GM21723 (cell line): ENCODE data around the gene SMARCB1.

Experiments used
- ATAC-seq: cut with Tn5 transposase; IDR thresholded peaks from one replicate; pipeline ENCODE4 v1.9.1; 2021; ENCODE audit warnings: mild to moderate bottlenecking, moderate library complexity; ENCODE audit not compliant: unreplicated experiment

Gene SMARCB1

DNA sequence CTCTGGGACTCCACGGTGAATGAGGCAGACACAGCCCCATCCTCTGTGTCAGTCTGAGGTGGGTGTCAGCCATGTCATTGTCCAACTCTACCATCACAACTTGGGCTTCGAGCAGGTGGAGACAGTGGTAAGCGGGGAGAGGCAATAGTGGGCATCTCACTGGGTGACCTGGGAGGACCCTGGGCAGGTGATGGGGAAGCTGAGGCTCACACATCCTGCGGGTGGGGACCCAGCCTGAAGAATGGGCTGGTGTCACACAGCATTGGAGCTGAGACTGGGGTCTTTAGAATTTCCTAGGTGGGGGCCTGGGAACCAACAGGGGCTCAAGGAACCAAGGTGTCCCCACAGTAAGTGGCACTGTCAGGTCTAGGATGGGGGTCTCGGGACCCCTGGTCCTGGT, 7.0 kb upstream of the SMARCB1 start:
- no peak for ATAC-seq

DNA sequence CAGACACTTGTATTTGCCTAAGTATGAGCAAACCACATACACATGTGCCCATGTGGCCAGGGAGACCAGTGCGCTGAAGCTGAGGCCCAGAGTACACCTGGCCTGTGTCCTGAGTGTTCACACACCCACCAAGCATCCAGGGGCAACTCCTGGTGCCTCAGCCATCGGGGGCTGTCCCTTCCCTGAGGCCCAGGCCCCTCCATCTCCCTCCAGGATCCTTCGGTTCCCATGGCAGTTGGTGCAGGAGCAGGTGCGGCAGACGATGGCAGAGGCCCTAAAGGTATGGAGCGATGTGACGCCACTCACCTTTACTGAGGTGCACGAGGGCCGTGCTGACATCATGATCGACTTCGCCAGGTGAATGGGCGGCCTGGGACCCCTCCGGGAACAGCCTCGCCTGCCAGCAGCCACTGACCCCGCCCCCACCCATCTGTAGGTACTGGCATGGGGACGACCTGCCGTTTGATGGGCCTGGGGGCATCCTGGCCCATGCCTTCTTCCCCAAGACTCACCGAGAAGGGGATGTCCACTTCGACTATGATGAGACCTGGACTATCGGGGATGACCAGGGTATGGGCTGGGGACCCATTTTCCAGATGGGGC, 6.5 kb upstream of the SMARCB1 start:
- no peak for ATAC-seq

DNA sequence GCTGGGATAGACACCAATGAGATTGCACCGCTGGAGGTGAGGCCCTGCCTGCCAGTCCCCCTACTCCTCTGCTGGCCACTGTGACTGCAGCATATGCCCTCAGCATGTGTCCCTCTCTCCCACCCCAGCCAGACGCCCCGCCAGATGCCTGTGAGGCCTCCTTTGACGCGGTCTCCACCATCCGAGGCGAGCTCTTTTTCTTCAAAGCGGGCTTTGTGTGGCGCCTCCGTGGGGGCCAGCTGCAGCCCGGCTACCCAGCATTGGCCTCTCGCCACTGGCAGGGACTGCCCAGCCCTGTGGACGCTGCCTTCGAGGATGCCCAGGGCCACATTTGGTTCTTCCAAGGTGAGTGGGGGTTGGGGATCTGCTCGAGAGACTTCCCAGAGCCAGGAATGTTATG, 5.7 kb upstream of the SMARCB1 start:
- no peak for ATAC-seq

GRCh38 chr22:23781511-23782183, 5.1 kb upstream of the SMARCB1 start:
- no peak for ATAC-seq

- ATAC-seq: no peak
These were observed 4.5 kb upstream of the SMARCB1 start for GRCh38 chr22:23782252-23782651.

GRCh38 chr22:23782703-23783102, 4.1 kb upstream of the SMARCB1 start:
- no peak for ATAC-seq

- no peak for ATAC-seq
These were observed 3.3 kb upstream of the SMARCB1 start for GRCh38 chr22:23783265-23784150.

DNA sequence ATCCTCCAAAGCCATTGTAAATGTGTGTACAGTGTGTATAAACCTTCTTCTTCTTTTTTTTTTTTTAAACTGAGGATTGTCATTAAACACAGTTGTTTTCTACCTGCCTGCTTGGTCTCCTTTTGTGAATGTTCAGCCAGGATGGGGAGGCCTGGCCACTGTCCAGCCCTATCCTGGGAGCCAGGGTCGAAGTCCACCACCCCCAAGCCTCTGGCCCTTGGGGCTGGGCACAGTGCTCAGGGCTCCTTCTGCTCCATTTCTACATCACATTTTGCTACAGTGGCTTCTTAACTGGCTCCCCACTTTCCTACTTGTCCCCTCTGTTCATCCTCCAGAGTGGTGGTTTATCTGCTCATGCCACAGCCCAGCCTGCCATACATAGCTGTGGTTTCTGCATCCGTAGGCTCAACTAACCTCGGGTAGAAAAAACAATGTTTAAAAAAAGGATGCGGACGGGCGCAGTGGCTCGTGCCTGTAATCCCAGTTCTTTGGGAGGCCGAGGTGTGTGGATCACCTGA, 2.5 kb upstream of the SMARCB1 start:
- no peak for ATAC-seq

DNA sequence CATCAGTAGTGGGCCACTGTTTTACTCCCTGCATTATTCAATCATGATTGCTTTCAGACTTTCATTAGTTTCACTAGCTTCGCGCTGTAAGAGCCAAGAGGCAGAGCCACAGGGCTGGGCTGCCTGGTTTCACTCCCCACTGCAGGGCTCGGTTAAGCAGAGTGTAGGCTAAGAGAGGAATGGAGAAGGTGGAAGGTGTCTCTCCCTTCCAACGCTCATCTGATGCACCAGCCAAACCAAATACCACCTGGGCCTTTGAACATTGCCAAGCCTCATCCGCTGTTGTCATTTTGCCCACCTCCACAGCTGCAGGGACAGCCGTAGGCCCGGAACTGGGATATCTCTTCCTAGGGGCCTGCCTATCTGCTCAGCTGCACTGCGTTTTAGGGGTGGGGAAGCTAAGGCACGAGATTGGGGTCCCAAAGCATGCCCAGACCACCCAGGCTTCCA, 480 bp upstream of the SMARCB1 start:
- no peak for ATAC-seq

DNA sequence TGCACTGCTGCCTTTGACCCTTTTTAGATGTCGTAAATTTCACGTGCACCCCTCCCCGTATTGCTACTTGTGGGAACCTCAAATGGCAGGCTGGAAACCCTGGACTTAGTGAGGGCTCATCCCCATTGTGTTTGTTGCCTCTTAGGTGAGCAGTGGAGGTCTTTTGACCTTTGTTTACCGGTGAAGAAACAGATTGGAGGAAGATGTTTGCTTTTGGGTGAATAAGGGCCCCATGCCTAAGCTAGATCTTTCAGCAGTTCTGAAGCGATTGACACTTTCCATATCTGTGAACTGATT, 782 bp downstream of the SMARCB1 start:
- ATAC-seq: peak; percentile 11

DNA sequence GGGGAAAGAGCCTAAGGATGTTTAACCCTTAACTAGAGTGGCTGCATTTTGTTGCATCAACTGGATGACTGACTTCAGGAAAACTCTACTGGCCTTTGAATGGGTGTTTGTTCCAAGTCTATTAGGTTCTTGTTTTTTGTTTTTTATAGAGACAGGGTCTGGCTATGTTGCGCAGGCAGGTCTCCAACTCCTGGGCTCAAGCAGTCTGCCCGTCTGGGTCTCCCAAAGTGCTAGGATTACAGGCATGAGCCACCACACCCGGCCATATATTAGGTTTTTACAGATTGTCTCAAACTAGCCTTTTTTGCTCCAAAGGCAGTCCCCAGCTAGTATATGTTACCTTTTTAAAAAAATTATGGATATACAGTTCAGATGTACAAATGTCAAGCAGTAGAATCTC, 1.1 kb downstream of the SMARCB1 start:
- ATAC-seq: no peak

DNA sequence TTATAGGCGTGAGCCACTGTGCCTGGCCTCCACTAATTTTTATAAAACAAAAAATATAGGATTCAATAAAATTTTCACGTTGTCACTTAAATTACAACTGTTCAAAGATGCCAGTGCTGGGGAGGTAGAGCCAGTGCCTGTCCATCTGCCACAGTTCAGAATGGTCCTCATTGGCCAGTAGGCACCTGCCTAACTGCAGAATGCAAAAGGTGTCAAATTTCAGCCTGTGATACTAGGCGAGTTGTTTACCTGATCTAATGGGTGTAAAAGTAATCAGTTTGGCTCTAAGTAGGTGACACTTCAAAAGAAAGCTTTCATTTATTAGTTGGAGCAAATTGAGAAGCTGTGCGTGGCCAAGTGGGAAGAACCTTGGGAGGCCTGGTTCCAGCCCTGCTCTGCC, 2.4 kb downstream of the SMARCB1 start:
- ATAC-seq: no peak

- no peak for ATAC-seq
These were observed 2.9 kb downstream of the SMARCB1 start for GRCh38 chr22:23789638-23790037.

GRCh38 chr22:23790819-23791737, 4.3 kb downstream of the SMARCB1 start:
- no peak for ATAC-seq

GRCh38 chr22:23791738-23792645, 5.2 kb downstream of the SMARCB1 start:
- no peak for ATAC-seq

DNA sequence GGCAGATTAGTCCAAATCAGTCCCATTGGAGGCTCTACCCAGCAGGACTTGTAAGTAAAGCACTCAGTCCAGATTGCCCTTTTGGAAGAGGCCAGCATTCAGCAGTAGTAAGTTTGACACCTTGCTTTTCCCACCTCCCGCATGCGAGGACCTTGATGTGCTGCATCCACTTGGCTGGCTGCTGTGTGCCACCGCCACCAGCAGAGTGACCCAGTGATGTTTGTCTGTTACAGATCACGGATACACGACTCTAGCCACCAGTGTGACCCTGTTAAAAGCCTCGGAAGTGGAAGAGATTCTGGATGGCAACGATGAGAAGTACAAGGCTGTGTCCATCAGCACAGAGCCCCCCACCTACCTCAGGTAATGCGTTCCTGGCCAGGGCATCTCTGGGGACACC, 6.6 kb downstream of the SMARCB1 start:
- no peak for ATAC-seq

DNA sequence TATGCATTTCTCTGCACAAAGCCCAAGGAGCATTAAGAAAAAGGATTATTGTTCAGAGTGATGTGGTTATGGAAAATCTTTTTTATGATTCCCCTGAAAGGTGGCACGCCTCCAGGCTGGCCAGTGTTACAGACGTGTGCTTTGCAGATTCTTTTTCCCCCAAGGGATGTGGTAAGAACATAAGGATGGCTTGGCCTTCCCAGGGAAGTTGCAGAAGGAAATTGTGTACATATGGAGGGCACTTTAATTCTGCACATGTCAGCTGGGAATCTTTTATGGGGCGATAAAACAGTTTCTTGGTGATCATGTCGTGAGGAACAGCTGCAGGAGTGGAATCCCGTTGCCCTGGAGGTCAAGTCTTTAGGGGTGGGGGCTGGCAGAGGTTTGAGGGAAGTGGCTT, 9.7 kb downstream of the SMARCB1 start:
- ATAC-seq: no peak

GRCh38 chr22:23800297-23801237, 13.8 kb downstream of the SMARCB1 start:
- ATAC-seq: peak; percentile 51
